Breast epithelium (tissue), 3 donors: ENCODE data around the gene RIIAD1.

Source experiments
- CTCF ChIP-seq, 3 donors: fragments of 450-650 bp; IDR thresholded peaks; one replicate each; pipeline ENCODE4 v1.5.1; 2016 to 2017; ENCODE audit warnings: antibody characterized with exemption in 3 of 3, mild to moderate bottlenecking in 3 of 3, moderate library complexity in 3 of 3
- POLR2AphosphoS5 ChIP-seq, 3 donors: sonication (generic); formaldehyde crosslinking; IDR thresholded peaks; one replicate each; pipeline ENCODE4 v1.6.1; 2017; ENCODE audit warnings: antibody characterized with exemption in 3 of 3

GRCh38 chr1:151715726-151716404, 5.5 kb upstream of the RIIAD1 start:
- TF ChIP-seq POLR2AphosphoS5 (IDR thresholded peaks at IDR 0.05) (no peak), CTCF (IDR thresholded peaks at IDR 0.05) (no peak)
